SIG-M5 (cell line): ENCODE measurements around the gene SWI5.

Experiments
- DNase-seq: peaks from one replicate; lab custom pipeline; 2025; lab: John Stamatoyannopoulos, UW

Gene SWI5

DNA sequence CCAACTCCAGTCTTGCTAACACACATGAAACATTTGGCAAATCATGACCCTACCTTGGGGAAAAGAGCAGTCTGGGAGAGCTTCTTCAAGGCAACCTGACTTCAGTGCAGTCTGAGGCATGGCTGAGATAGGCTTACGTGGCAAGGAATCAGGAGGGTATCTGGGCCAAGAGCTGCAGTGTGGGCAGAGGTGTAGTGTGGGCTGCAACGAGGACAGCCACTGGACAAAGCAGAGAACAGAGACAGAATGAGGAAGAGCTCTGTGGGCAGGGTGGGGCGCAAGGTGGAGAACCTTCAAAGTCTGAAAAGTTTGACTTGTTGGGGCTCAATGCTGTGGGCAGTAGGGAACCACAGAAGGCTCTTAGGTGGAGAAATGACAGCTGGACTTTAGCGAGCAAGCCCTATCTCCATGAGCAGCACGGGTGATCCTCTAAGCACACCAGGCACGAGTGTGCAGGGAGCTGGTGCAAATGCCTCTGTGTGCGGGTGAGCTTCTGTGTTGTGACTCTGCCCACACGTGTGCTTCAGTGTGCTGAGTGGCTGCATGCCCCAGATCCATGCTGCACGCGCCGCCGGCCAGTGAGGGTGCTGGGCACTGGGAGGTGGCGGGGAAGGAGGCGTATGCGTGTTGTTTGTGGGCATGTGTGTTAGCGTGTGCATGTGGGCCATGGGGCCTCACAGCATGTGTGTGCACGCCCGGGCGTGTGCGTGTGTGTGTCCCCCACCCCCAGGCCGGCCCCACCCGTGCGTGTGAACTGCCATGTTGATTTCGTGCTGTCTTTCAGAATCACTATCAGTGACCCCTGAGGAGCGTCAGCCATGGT is 23.5 kb upstream of the SWI5 start:
- no peak for DNase-seq

GRCh38 chr9:128253140-128253990 is 22.7 kb upstream of the SWI5 start:
- no peak for DNase-seq

GRCh38 chr9:128253991-128254346 is 22.1 kb upstream of the SWI5 start:
- DNase-seq = no peak

- DNase-seq = no peak
Measured at GRCh38 chr9:128254362-128254761, 21.7 kb upstream of the SWI5 start.

DNA sequence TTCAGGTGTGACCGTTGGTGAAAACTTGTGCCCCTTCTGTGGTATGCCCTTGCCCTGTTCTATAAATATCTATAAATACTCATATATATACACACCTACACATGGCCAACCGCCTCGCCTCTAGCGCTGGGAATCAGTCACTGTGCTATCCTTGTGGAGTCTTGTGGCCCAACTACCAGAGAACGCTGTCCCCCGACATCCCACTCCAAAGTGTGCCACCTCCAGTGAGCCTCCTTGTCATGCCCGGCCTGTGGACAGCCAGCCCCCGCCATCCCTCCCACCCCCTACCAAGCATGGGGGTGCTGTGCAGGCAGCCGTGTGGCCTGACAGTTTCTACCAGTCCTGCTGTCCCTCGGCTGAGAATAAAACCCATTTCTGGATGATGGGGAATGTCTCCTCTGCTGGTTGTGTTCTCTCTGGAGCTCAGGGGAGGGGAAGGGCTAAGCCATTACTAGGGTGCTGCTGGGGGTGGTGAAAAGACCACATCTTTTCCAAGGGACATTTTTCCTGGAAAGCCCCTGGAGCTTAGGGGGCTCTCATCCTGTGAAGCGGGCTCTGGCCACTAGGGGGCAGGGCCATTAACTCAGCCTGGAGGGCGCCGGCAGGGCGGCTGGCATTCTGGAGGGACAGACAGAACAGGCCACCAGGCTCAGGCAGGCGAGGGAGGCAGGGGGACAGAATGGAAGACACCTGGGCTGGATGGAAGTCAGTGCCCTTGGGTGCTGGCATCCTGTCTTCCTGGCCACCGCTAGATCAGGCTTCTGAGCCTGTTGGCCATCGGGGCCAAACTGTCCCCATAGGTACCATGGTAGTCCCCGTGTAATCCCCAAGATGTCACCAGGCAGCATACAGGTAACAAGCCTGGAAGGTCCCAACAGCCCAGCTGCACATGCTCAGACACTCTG is 21.0 kb upstream of the SWI5 start:
- DNase-seq = no peak

DNA sequence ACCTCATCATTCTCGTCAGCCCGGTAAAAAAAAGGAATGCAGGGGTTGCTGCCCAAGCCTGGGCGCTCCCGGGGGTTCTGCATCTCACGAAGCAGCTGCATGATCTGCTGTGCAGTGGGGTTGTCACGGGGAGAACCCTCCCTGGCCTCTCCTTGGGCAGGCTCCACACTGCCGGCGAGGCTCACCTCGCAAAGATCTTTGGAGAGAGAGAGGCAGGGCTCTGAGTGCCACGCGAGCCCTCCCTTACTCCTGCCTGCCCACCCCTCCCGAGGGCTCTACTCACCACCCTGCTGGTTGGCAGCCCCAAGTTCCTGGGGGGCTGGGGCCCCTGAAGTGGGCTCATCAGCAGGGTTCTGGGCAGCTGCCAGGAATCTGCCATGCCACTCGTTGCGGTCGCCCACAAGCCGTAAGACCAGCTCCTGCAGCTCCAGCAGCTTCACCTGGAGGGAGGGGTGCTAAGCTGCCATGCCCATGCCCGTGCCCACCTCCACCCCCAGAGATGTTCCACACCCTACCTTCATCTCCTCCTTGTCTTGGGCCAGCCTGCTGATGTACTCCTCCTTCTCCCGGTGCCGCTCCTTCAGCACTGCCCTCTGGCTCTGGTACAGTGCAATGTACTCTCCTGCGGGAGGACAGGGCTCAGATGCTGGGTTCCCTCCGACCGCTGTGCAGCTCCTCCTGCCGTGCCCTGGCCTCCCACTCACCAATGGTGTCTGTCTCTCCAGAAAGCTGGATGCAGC is 18.8 kb upstream of the SWI5 start:
- DNase-seq = no peak

DNA sequence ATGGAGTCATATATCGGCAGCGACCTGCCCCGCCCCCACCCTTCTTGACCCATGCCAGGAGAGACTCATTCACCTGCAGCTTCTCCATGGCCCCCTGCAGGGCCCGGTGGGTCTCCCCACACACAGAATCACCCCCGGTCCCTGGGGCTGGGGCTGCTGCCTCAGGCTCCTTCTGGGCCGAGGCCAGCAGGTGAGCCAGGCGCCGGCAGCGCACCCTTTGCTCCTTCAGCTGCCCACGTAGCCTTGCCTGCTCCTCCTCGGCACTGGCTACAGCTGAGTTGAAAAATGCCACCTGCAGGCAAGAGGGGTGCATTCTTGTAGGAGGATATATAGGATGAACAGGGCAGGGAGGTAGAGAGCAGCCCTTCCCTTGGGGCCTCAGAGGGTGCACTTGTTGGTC is 18.2 kb upstream of the SWI5 start:
- no peak for DNase-seq

DNA sequence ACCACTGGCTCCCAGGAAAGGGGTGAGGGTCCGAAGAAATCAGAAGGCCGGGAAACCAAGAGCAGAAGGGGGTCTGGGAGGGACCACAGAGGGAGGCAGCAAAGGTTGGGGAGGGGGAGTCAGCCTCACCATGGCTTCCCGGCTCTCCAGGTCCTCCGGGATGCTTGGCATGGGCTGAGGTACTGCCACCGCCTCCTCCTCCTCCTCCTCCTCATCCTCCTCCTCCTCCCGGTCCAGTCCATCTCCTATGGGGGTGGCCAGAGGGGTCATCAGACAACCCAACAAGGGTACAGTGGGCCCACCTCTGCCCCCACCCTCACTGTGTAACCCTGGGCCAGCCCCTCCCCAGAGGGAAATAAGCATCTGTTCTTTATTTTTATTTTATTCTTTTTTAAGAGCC is 17.8 kb upstream of the SWI5 start:
- DNase-seq = no peak

GRCh38 chr9:128259156-128259555 is 16.9 kb upstream of the SWI5 start:
- no peak for DNase-seq

GRCh38 chr9:128260340-128260739 is 15.7 kb upstream of the SWI5 start:
- DNase-seq = no peak

DNA sequence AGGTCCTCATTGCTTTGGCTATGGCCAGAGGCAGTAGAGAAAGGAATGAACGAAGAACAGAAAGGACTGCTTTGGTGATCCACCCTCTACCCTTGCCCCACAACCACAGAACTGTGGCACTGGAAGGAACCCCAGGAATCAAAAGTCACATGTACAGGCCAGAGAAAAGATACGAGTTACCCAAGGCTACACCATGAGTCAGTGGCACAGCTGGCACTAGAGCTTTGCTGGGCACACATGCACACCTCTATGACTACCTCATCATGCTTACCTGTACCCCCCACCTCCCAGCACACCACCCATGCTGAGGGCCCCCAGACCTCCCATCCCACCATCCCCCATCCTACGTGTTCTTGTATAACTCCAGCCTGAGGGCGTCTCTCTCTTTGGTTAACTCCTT is 13.4 kb upstream of the SWI5 start:
- DNase-seq = no peak

- DNase-seq = no peak
Measured at GRCh38 chr9:128265348-128265847, 10.7 kb upstream of the SWI5 start.

GRCh38 chr9:128266868-128267590 is 9.0 kb upstream of the SWI5 start:
- no peak for DNase-seq

GRCh38 chr9:128271112-128271511 is 5.0 kb upstream of the SWI5 start:
- DNase-seq = no peak

DNA sequence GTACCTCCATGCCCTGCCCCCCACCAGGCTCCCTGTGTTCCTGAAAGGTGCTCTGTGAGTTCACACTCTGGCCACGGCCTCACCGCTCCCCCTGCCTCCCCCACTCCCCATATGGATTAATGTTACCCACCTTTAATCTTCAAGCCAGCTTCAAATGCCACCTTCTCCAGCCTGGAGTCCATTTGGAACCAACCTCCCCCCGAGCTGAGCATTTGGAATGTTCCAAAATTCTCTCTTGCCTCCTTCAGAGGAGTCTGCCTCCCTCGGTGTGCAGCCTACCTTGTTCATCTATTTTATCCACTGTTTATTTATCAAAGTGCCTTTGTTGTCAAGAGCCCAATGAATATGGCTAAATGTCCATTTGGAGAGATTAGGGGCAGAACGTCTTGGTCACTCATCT is 4.6 kb upstream of the SWI5 start:
- DNase-seq = no peak

- DNase-seq = no peak
Measured at GRCh38 chr9:128274245-128274644, 1.8 kb upstream of the SWI5 start.

DNA sequence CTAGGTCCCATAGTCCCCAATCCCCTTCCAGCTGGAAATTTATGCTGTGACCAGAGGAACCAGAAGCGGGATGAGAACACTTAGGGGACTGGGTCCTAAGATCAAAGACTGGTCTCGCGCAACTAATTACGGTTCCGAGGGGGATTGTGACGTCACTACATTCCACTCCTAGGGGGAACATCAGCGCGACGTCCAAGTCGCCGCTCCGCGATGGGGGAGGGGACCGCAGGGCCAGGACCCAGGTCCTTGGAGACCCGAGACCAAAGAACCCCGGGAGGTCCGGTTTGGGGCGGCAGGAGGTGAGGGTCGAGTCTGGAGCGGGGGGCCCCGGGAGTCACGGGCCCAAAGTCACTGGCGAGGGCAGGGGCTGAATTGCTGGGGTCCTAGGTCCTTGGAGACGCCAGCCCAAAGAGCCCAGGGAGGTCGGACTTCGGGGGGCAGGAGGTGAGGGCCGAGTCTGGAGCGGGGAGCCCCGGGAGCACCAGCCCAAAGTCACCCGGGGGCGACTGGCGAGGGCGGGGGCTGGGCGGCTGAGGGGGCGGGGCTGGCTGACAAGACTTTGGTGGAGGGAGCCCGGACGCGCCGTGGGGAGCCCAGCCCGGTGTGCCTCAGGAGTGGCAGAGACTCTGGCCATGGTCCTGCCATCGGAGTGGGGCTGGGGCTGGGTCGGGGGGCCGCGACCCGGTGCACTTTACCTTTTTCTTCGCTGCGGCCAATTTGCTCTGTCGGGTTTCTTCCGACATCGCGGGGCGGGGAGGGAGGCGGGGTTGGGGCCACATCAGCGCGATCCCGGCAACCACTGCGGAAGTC is 673 bp upstream of the SWI5 start, which contains the start of gene GOLGA2:
Gene GOLGA2, minus strand, starts transcription at position 810 of the 810 bp plus-strand sequence. Its CDS starts 31 bp downstream, at position 779.
- DNase-seq = no peak

DNA sequence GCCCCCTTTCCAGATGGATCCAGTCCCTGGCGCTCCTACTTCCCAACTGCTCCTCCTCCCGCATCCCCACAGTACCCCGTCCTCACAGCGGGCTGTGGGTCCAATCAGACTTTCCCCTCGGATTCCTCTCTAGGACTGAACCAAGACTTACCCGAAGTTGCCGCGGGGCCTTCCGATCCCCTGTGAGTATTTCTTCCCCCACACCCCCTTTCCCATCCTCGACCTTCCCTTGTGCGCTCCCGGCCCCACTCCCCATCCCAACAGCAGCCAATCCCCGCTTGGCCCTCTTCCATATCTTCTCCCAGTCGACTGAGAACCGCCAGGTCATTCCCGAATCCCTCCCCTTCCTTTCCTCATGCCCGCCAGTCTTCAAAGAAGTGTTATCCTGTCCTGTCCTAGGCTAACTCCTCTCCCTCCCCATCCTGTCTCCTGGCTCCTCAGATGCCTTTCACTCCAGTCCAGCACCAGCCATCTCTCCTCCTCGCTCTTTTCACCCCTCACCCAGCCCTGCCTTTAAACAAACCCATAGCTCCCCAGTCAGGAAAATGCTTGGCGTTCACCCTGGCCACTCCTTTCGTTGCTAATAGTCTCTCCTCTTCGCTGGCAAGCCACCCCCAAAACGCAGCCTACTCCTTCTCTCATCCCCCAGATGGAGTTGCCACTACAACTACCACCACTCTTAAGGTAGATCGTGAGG is 646 bp downstream of the SWI5 start:
- no peak for DNase-seq
